Endothelial cell of umbilical vein (primary cell): ENCODE results near the gene RAPGEF4. TPM values are rescaled to one million over a fixed set of nuclear protein-coding genes. Genes with fewer than 3 reads are reported as not detected.

ENCODE experiments used
- BruUV-seq: library from RNA; stranded (reverse); fragments of 400-500 nt; replicated peaks from 2 replicates; lab custom pipeline; 2021; lab: Mats Ljungman, UMichigan
- CTCF ChIA-PET: fragments of 300-600, 350-600 bp; sonication (Branson Sonifier 250); formaldehyde crosslinking; loops from one replicate; lab custom pipeline; 2021; ENCODE audit warnings: antibody characterized with exemption, inconsistent platforms; lab: Charles Lee
- POLR2A ChIA-PET: fragments of 300-600, 350-600 bp; sonication (Branson Sonifier 250); formaldehyde crosslinking; loops from one replicate; lab custom pipeline; 2021; ENCODE audit warnings: antibody characterized with exemption, inconsistent platforms; lab: Charles Lee
- DNase-seq: peaks from one replicate; pipeline ENCODE4 v3.0.0-alpha.2; 2011; ENCODE audit warnings: low read depth, low spot score
- FAIRE-seq: peaks from 2 replicates; lab custom pipeline; 2011; peaks lifted over from hg19 to GRCh38; lab: Jason Lieb, UNC
- H2AFZ ChIP-seq: 2 replicates; pipeline ENCODE4 v1.6.0; 2012; ENCODE audit warnings: low read depth, low read length, control low read depth, inconsistent platforms
- H3K27ac ChIP-seq: 2 replicates; pipeline ENCODE4 v1.5.1; 2011; ENCODE audit warnings: low read depth, mild to moderate bottlenecking, control low read depth, low read length, moderate library complexity; ENCODE audit not compliant: insufficient read depth
- H3K27me3 ChIP-seq, 2 experiments: 2 replicates each; pipeline versions ENCODE4 v1.6.0 to v1.6.1; 2011; ENCODE audit warnings: low read length in 2 of 2, mixed read lengths in 1 of 2; ENCODE audit not compliant: control insufficient read depth in 2 of 2, insufficient read depth in 2 of 2
- H3K36me3 ChIP-seq, 2 experiments: 2 replicates in 1 of 2; 3 replicates in 1 of 2; pipeline ENCODE4 v1.5.1; 2011; ENCODE audit warnings: low read length in 2 of 2, mild to moderate bottlenecking in 1 of 2, moderate library complexity in 1 of 2; ENCODE audit not compliant: control insufficient read depth in 2 of 2, insufficient read depth in 2 of 2; ENCODE audit errors: extremely low read depth in 1 of 2
- H3K4me1 ChIP-seq: 3 replicates; pipeline ENCODE4 v1.5.1; 2011; ENCODE audit warnings: mild to moderate bottlenecking, low read length; ENCODE audit not compliant: control insufficient read depth, insufficient read depth; ENCODE audit errors: extremely low read depth
- H3K4me2 ChIP-seq: 2 replicates; pipeline ENCODE4 v1.6.1; 2011; ENCODE audit warnings: low read length, control low read depth, mixed read lengths; ENCODE audit not compliant: insufficient read depth
- H3K4me3 ChIP-seq, 3 experiments: fragments of 200-600 bp in 1 of 3; sonication (generic), shearing (Covaris generic) in 1 of 3; replicated peaks in 1 of 3; 2 replicates each; pipeline ENCODE4 v1.5.1; 2011 to 2016; ENCODE audit warnings: control low read depth in 3 of 3, low read length in 3 of 3, mild to moderate bottlenecking in 2 of 3, inconsistent platforms in 1 of 3, low read depth in 1 of 3, moderate library complexity in 1 of 3; ENCODE audit not compliant: insufficient read depth in 1 of 3
- H3K79me2 ChIP-seq: 2 replicates; pipeline ENCODE4 v1.6.0; 2012; ENCODE audit warnings: low read length, inconsistent platforms; ENCODE audit not compliant: control insufficient read depth, insufficient read depth
- H3K9ac ChIP-seq: replicated peaks from 2 replicates; pipeline ENCODE3; 2011; ENCODE audit warnings: low read length, control low read depth; ENCODE audit not compliant: insufficient read depth; ENCODE audit errors: extremely low read depth
- H3K9me1 ChIP-seq: replicated peaks from 3 replicates; pipeline ENCODE4 v1.6.0; 2011; ENCODE audit warnings: mild to moderate bottlenecking, low read length; ENCODE audit not compliant: control insufficient read depth, insufficient read depth; ENCODE audit errors: extremely low read depth
- H3K9me3 ChIP-seq: replicated peaks from 2 replicates; pipeline ENCODE4 v1.5.1; 2012; ENCODE audit warnings: low read length, inconsistent platforms; ENCODE audit not compliant: control insufficient read depth, insufficient read depth
- H4K20me1 ChIP-seq: replicated peaks from 2 replicates; pipeline ENCODE3; 2011; ENCODE audit warnings: mild to moderate bottlenecking, low read length; ENCODE audit not compliant: control insufficient read depth, insufficient read depth; ENCODE audit errors: extremely low read depth
- EZH2 ChIP-seq: IDR thresholded peaks from 2 replicates; pipeline ENCODE4 v1.6.1; 2012; ENCODE audit warnings: borderline replicate concordance, low read depth, mild to moderate bottlenecking, moderate library complexity, low read length, inconsistent platforms; ENCODE audit not compliant: severe bottlenecking
- FOS ChIP-seq: IDR thresholded peaks from 2 replicates; pipeline ENCODE4 v1.6.1; 2011; ENCODE audit warnings: mild to moderate bottlenecking, low read length, moderate library complexity, borderline replicate concordance; ENCODE audit not compliant: insufficient read depth
- GATA2 ChIP-seq: IDR thresholded peaks from 2 replicates; pipeline ENCODE4 v1.7.0; 2011; ENCODE audit warnings: low read depth, mild to moderate bottlenecking, moderate library complexity, mixed read lengths, low read length; ENCODE audit not compliant: insufficient read length, insufficient read depth
- JUN ChIP-seq: IDR thresholded peaks from 2 replicates; pipeline ENCODE4 v1.6.1; 2011; ENCODE audit warnings: borderline replicate concordance, low read depth; ENCODE audit not compliant: insufficient read length, insufficient read depth
- MYC ChIP-seq: IDR thresholded peaks from one replicate; pipeline ENCODE4 v1.6.1; 2011; ENCODE audit warnings: mild to moderate bottlenecking, low read depth, low read length
- POLR2A ChIP-seq: IDR thresholded peaks from 2 replicates; pipeline ENCODE4 v1.6.1; 2012; ENCODE audit warnings: low read depth, mild to moderate bottlenecking, control low read depth, low read length
- POLR2AphosphoS5 ChIP-seq: IDR thresholded peaks from 2 replicates; pipeline ENCODE4 v1.6.1; 2012; ENCODE audit warnings: low read depth, mild to moderate bottlenecking, control low read depth, low read length, moderate library complexity; ENCODE audit not compliant: insufficient read depth
- dilution Hi-C: fragments of 300-500 bp; cut with MboI; formaldehyde crosslinking; loops from one replicate; pipeline ENCODE4 v1.15.0; 2019; ENCODE audit warnings: low sequenced_read_pairs; ENCODE audit not compliant: extremely low pct_ligation_motif_present
- intact Hi-C: fragments of 100-400 bp; cut with micrococcal nuclease; formaldehyde crosslinking; loops from one replicate; pipeline ENCODE4 v1.10.0; 2022
- polyA plus RNA-seq, 4 experiments: library from polyadenylated mRNA; depleted of rRNA in 3 of 4; stranded (reverse) in 3 of 4; unstranded in 1 of 4; fragments of >200 nt; gene quantifications; 2 replicates each; pipeline versions ENCODE4 v1.2.1 to v1.2.3, GENCODE V29; 2011 to 2012; ENCODE audit warnings: missing spikeins in 1 of 4
- total RNA-seq: library from RNA; stranded (reverse); gene quantifications from 2 replicates; pipeline ENCODE4 v1.2.3, GENCODE V29; 2021
- TF ChIP-seq, protein P1 (sequence below), 2 donors: IDR thresholded peaks; 1 replicate in 1 of 2; 2 replicates in 1 of 2; pipeline ENCODE4 v1.5.1; 2011; ENCODE audit warnings: low read length in 2 of 2, mild to moderate bottlenecking in 2 of 2, moderate library complexity in 2 of 2, control low read depth in 1 of 2, inconsistent platforms in 1 of 2, low read depth in 1 of 2; ENCODE audit not compliant: insufficient read depth in 1 of 2; ENCODE audit errors: extremely low read depth in 1 of 2
- TF ChIP-seq, protein P2 (sequence below): IDR thresholded peaks from 2 replicates; pipeline ENCODE4 v1.6.1; 2011; ENCODE audit not compliant: insufficient read depth, insufficient read length

RAPGEF4 gene
- total and polyA plus RNA-seq, 2 donors (not counting 3 experiments of a cell fraction or from before 2014, with no cell fraction given), result 7.2 to 9.2 TPM

GRCh38 chr2:173030561-173031490 lies 295.2 kb downstream of the RAPGEF4 start:
- dilution Hi-C loops, result no loop called here
- Histone ChIP-seq H3K4me1 (no peaks in the 10 kb centered on the region), H3K27ac (no peak overlapping the region), H3K4me2 (no peak overlapping the region), H3K79me2 (no peaks in the 10 kb centered on the region), H4K20me1 (no peaks in the 10 kb centered on the region), H3K9ac (no peak overlapping the region), H3K9me3 (no peaks in the 10 kb centered on the region), H3K4me3 (no peak overlapping the region), H3K9me1 (no peaks in the 10 kb centered on the region), H3K27me3 (no peaks in the 10 kb centered on the region), H3K36me3 (peaks cover 0 to 5% of the 10 kb centered on the region in 2 experiments), H2AFZ (no peak overlapping the region)
- ChIA-PET POLR2A (no interaction called here), CTCF (interaction anchor here (1.0 to 14.3 kb wide), 3 partner anchors 183 to 225 kb away, joined by 3 to 493 read pairs (median 5); no protein-coding TSS in a partner anchor)
- no peak for FAIRE-seq
- no TSS peak for BruUV-seq
- TF ChIP-seq FOS (no peak), POLR2AphosphoS5 (no peak), MYC (no peak), EZH2 (no peak), GATA2 (no peak), JUN (no peak), POLR2A (no peak)
- TF ChIP-seq, protein P1, sequence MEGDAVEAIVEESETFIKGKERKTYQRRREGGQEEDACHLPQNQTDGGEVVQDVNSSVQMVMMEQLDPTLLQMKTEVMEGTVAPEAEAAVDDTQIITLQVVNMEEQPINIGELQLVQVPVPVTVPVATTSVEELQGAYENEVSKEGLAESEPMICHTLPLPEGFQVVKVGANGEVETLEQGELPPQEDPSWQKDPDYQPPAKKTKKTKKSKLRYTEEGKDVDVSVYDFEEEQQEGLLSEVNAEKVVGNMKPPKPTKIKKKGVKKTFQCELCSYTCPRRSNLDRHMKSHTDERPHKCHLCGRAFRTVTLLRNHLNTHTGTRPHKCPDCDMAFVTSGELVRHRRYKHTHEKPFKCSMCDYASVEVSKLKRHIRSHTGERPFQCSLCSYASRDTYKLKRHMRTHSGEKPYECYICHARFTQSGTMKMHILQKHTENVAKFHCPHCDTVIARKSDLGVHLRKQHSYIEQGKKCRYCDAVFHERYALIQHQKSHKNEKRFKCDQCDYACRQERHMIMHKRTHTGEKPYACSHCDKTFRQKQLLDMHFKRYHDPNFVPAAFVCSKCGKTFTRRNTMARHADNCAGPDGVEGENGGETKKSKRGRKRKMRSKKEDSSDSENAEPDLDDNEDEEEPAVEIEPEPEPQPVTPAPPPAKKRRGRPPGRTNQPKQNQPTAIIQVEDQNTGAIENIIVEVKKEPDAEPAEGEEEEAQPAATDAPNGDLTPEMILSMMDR (IDR thresholded peaks at IDR 0.05; ENCODE audit: extremely low read depth in 1 of 2, insufficient read depth in 1 of 2, low read depth in 1 of 2, low read length in 2 of 2), result no peak
- TF ChIP-seq, protein P2, sequence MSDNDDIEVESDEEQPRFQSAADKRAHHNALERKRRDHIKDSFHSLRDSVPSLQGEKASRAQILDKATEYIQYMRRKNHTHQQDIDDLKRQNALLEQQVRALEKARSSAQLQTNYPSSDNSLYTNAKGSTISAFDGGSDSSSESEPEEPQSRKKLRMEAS, result no peak
- no peak for DNase-seq
- intact Hi-C loops, result no loop called here
